ENCODE results near the gene UBE4B.
A peak's percentile ranks its signal among the peaks of the same experiment; 100 is the strongest.

DNA sequence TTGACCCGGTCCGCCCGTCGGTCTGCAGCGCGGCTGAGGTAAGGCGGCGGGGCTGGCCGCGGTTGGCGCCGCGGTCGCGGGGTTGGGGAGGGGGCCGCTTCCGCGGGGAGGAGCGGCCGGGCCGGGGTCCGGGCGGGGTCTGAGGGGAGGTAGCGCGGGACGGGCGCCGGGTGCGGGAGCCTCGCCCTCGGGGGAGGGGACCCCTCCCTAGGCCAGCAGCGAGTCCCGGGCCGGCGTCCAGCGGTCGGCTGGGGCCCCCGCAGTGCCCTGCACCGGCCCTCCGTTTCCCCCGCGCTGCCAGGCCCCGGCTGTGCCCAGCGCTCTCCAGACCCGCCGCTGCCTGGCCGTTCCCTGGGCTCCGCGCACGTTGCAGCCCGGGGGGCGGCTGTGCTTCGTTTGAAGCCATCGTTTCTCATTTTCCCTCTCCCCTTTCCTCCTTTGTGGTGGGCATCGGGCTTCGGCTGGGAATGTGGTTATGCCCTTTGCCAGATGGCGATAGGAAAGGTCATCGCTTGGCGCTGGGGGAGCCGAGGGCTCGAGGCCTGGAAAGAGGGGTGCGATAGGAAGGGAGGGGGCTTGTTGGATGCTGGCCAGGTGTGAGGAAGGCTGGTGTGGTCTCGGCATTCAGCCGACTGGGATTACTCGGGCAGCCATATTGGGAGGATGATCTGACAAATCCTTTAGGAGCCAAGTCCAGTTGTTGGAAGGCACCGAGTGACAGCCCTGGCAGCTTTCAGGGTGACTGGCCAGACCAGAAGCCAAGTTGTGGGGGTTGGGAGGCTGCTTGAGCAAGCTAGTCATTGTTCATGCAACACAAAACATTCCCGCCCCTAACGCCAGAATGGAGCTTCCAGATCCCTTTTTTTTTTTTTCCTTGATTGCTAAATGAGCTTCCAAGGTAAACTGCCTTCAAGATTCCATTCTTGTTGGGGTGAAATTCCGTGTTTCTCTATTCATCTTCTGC is 178.4 kb downstream of the UBE4B start:
- TF ChIP-seq BHLHE40 (IDR thresholded peaks at IDR 0.05; ENCODE audit: low read depth, low read length) (0 out of 2 replicates have a peak, but pooled peaks have one; percentile 1), RFX5 (IDR thresholded peaks at IDR 0.05; ENCODE audit: low read depth, low read length) (no peak), POLR2A (IDR thresholded peaks at IDR 0.05; ENCODE audit: low read depth, low read length) (peak; percentile 49; the same call in 1 of the 2 replicates), SMC3 (IDR thresholded peaks at IDR 0.05; ENCODE audit: low read depth, low read length) (no peak), RAD21 (IDR thresholded peaks at IDR 0.05; ENCODE audit: low read length) (no peak), CHD1 (IDR thresholded peaks at IDR 0.05; ENCODE audit: low read depth, low read length) (no peak), CEBPB (IDR thresholded peaks at IDR 0.05; ENCODE audit: low read depth, low read length) (peak; percentile 80), NFE2L2 (IDR thresholded peaks at IDR 0.05; ENCODE audit: low read depth, low read length) (no peak), FOS (IDR thresholded peaks at IDR 0.05; ENCODE audit: low read depth, low read length) (peak; percentile 22; the same call in 1 of the 2 replicates)
- TF ChIP-seq, protein P1, sequence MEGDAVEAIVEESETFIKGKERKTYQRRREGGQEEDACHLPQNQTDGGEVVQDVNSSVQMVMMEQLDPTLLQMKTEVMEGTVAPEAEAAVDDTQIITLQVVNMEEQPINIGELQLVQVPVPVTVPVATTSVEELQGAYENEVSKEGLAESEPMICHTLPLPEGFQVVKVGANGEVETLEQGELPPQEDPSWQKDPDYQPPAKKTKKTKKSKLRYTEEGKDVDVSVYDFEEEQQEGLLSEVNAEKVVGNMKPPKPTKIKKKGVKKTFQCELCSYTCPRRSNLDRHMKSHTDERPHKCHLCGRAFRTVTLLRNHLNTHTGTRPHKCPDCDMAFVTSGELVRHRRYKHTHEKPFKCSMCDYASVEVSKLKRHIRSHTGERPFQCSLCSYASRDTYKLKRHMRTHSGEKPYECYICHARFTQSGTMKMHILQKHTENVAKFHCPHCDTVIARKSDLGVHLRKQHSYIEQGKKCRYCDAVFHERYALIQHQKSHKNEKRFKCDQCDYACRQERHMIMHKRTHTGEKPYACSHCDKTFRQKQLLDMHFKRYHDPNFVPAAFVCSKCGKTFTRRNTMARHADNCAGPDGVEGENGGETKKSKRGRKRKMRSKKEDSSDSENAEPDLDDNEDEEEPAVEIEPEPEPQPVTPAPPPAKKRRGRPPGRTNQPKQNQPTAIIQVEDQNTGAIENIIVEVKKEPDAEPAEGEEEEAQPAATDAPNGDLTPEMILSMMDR (conservative IDR thresholded peaks at IDR 0.05; ENCODE audit: low read depth, low read length), result no peak
